Tibial artery (tissue), 4 donors: ENCODE measurements around the gene RERE.

ENCODE experiments used
- DNase-seq, 2 donors: peaks; one replicate each; pipeline ENCODE4 v3.0.0-alpha.2; 2019
- H3K27ac ChIP-seq, 2 donors: fragments of 200-600 bp; sonication (generic) in 1 of 2; 1 replicate in 1 of 2; 2 replicates in 1 of 2; pipeline ENCODE4 v1.5.1; 2018 to 2019; ENCODE audit warnings: mild to moderate bottlenecking in 1 of 2
- H3K27me3 ChIP-seq, 2 donors: fragments of 200-600 bp; sonication (generic) in 1 of 2; one replicate each; pipeline versions ENCODE4 v1.5.1 to v1.6.0; 2016 to 2019
- H3K36me3 ChIP-seq, 3 donors: fragments of 200-600 bp; sonication (generic) in 2 of 3; one replicate each; pipeline ENCODE4 v1.5.1; 2016 to 2019; ENCODE audit warnings: mild to moderate bottlenecking in 2 of 3
- H3K4me1 ChIP-seq, 4 donors: fragments of 200-600 bp; sonication (generic) in 2 of 4; 1 replicate in 3 of 4; 2 replicates in 1 of 4; pipeline ENCODE4 v1.5.1; 2016 to 2019
- H3K4me3 ChIP-seq, 2 donors: fragments of 200-600 bp; sonication (generic) in 1 of 2; 1 replicate in 1 of 2; 2 replicates in 1 of 2; pipeline ENCODE4 v1.5.1; 2018 to 2019; ENCODE audit warnings: mild to moderate bottlenecking in 2 of 2
- H3K9me3 ChIP-seq, 3 donors: fragments of 200-600 bp; sonication (generic) in 1 of 3; one replicate each; pipeline ENCODE4 v1.5.1; 2016 to 2019
- intact Hi-C: fragments of 100-400 bp; cut with DNase I; formaldehyde crosslinking; loops from one replicate; pipeline ENCODE4 v1.15.0; 2023; ENCODE audit warnings: low total_unique reads
- TF ChIP-seq, protein P1 (sequence below), 2 experiments: fragments of 200-600 bp in 1 of 2; fragments of 450-650 bp in 1 of 2; IDR thresholded peaks; one replicate each; pipeline ENCODE4 v1.5.1; 2017 to 2019; ENCODE audit warnings: antibody characterized with exemption in 2 of 2, mild to moderate bottlenecking in 1 of 2, moderate library complexity in 1 of 2

The RERE gene

DNA sequence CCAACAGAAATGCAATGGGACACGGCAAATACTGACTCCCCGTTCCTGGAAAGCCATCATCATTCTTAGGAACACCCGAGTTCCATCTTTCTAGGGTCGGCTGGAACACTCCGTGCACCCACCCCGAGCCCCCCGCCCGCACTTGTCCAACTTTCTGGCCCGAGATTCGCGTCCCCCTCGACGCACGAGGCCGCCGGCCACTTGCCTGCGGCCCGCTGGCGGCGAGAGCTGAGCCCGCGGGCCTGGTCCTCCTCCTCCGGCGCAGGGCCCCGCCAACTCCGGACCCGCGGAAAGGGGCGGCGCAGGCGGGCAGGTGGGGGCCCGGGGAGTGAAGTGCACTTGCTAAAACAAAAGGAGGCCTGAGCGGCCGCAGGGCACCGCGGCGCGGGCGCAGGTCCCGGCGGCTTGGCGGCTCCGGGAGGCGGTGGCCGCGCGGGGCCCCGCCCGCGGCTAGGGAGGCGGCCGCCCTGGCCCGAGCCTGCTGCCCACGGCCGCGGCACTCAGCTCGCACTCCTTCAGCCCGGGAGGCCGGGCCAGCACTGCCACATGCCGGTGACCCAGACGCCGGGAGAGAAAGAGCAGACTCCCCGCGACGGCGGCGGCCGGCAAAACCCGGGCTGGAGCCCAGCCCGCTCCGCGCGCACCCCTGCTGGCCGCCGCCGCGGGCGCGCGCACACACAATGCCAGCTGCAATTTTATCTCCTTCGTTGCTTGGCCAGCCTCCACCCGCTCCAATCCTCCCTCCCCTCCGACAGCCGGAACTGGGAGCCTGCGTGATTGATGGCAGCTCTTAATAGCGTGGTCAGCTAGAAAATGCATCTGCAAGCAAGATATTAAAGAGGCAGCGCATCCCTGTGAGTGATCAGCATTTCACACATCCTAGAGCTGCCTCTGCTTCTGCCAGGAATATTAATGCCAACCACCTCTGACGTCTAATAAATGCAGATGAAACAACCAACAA is 114.3 kb downstream of the RERE start:
- TF ChIP-seq, protein P1, sequence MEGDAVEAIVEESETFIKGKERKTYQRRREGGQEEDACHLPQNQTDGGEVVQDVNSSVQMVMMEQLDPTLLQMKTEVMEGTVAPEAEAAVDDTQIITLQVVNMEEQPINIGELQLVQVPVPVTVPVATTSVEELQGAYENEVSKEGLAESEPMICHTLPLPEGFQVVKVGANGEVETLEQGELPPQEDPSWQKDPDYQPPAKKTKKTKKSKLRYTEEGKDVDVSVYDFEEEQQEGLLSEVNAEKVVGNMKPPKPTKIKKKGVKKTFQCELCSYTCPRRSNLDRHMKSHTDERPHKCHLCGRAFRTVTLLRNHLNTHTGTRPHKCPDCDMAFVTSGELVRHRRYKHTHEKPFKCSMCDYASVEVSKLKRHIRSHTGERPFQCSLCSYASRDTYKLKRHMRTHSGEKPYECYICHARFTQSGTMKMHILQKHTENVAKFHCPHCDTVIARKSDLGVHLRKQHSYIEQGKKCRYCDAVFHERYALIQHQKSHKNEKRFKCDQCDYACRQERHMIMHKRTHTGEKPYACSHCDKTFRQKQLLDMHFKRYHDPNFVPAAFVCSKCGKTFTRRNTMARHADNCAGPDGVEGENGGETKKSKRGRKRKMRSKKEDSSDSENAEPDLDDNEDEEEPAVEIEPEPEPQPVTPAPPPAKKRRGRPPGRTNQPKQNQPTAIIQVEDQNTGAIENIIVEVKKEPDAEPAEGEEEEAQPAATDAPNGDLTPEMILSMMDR (IDR thresholded peaks at IDR 0.05), result peak in 1 of 2 experiments; percentile 32
- DNase-seq, result peak; percentile 84 to 95
- Histone ChIP-seq H3K4me3 (peak overlapping the region; percentile 62 to 78), H3K9me3 (no peaks in the 10 kb centered on the region), H3K27ac (peak overlapping the region; percentile 82 to 86), H3K4me1 (peaks cover 0 to 32% (median 18%) of the 10 kb centered on the region in 4 donors), H3K36me3 (no peaks in the 10 kb centered on the region), H3K27me3 (no peaks in the 10 kb centered on the region)
- intact Hi-C loops, result loop anchor here (10.0 kb wide), 1 partner anchor 278 kb away; no protein-coding TSS in a partner anchor

DNA sequence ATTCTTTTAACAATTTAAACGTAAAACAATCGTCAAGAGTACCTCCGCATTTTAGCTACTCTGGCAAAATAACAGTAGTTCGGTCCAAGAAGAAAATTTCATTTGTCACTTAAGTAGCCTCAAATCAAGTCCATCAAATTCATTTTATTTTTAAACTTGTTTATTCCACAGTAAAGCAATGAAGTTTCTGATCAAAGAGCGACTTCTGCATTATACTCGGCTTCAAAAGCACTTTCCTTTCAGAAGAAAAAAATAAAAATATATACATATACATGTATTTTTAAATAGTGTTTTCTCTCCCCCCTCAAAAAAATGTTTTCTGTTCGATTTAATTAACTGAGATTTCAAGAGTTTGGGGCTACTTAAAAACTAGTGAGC is 115.0 kb downstream of the RERE start:
- no peaks in the 10 kb centered on the region for H3K36me3 ChIP-seq
- H3K27me3 ChIP-seq, result no peaks in the 10 kb centered on the region
- intact Hi-C loops, result loop anchor here (10.0 kb wide), 1 partner anchor 278 kb away; no protein-coding TSS in a partner anchor
- DNase-seq, result no peak
- H3K4me3 ChIP-seq, result peak overlapping the region; percentile 62 to 78
- TF ChIP-seq, protein P1 (IDR thresholded peaks at IDR 0.05), result no peak
- H3K9me3 ChIP-seq, result no peaks in the 10 kb centered on the region
- H3K27ac ChIP-seq, result peak overlapping the region; percentile 82 to 86
- H3K4me1 ChIP-seq, result peaks cover 0 to 39% (median 20%) of the 10 kb centered on the region in 4 donors

DNA sequence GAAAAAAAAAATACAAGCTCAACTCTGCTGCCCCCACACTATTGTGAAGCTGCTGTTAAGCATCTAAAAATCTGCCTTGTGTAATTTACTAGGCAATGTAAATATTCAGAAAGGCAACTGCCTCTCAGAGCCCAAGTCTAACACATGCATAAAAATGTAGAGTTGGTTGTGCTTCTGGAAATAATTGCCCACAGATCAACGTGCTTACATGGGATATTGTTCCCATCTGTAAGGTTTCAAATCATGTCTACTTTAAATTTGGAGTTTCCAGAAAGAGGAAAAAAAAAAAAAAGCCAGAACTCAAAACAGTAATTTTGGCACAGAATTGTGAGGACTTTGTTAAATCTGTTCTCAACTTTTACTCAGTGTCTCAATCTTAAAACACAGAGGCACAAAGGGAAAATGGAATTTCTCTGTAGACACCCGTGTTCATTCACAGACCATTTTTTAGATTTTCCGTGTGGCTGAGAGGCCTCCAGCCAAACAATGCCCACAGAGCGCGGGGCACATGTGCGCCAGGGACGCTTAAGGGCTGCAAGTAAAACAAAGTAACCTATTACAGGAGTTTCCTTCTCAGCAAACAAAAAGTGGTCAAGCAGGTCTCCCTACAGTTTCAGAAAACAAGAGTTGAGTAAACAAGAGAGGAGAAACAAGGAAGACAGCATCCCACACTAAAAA is 115.5 kb downstream of the RERE start:
- TF ChIP-seq, protein P1 (IDR thresholded peaks at IDR 0.05), result no peak
- Histone ChIP-seq H3K9me3 (no peaks in the 10 kb centered on the region), H3K4me1 (peaks cover 0 to 38% (median 20%) of the 10 kb centered on the region in 4 donors), H3K36me3 (no peaks in the 10 kb centered on the region), H3K27me3 (no peaks in the 10 kb centered on the region), H3K4me3 (peak overlapping the region; percentile 62 to 78), H3K27ac (peak overlapping the region; percentile 82 to 86)
- peak in 1 of 2 donors; percentile 25 for DNase-seq
- intact Hi-C loops, result loop anchor here (10.0 kb wide), 1 partner anchor 277 kb away; no protein-coding TSS in a partner anchor

DNA sequence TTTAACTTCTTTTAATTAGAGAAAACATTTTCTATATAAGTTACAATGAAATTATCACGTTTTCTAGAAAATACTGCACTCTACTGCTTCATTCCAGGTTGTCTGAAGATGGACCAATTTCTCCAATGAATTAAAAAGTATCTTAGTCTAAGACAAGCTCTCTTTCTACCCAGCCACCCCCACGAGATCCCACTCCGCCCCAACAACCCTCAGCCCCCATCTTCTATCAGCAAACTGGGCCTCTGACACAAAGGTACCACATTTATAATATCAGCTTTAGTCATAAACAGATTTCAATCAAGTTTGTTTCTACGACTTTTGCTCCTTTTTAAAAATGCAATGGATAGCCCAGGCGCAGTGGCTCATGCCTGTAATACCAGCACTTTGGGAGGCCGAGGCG is 117.8 kb downstream of the RERE start:
- Histone ChIP-seq H3K9me3 (no peaks in the 10 kb centered on the region), H3K4me3 (no peak overlapping the region), H3K27ac (no peak overlapping the region), H3K27me3 (no peaks in the 10 kb centered on the region), H3K36me3 (no peaks in the 10 kb centered on the region), H3K4me1 (peaks cover 0 to 37% (median 17%) of the 10 kb centered on the region in 4 donors)
- TF ChIP-seq, protein P1 (IDR thresholded peaks at IDR 0.05), result no peak
- intact Hi-C loops, result loop anchor here (10.0 kb wide), 1 partner anchor 275 kb away; no protein-coding TSS in a partner anchor
- no peak for DNase-seq

DNA sequence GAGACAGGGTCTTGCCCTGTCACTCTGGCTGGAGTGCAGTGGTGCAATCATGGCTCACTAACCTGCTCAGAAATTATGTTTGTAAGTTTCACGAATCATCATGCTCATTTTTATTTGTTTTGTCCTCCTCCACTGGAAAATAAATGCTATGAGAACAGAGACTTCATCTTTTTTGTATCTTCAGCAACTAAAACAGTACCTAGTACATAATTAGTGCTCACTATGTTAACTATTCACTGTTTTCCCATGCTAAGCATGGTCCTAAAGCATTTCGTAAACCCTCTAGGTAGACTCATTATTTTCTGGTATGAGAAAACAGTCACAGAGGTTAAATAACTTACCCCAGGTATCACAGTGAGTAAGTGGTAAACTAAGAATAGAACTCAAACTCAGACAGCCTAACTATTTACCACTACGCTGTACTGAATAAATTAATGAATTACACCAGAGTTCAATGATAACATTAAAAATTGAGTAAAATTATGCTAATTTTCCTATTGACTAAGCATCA is 118.4 kb downstream of the RERE start:
- DNase-seq, result no peak
- Histone ChIP-seq H3K9me3 (no peaks in the 10 kb centered on the region), H3K4me1 (peaks cover 0 to 37% (median 15%) of the 10 kb centered on the region in 4 donors), H3K27me3 (no peaks in the 10 kb centered on the region), H3K4me3 (no peak overlapping the region), H3K27ac (no peak overlapping the region), H3K36me3 (no peaks in the 10 kb centered on the region)
- intact Hi-C loops, result no loop called here
- TF ChIP-seq, protein P1 (IDR thresholded peaks at IDR 0.05), result no peak
